GM12875 (cell line): ENCODE data around the gene EBI3.
"Not testable (repeated sequence)": the region's sequence is repeated elsewhere in the genome, so short reads cannot be mapped to it uniquely, and the experiment has no call there.

Source experiments
- H3K4me3 ChIP-seq: one replicate; pipeline ENCODE4 v1.5.1; 2011; ENCODE audit warnings: low read depth, low read length, control low read depth
- CTCF ChIP-seq: IDR thresholded peaks from 2 replicates; pipeline ENCODE4 v1.5.1; 2011; ENCODE audit warnings: low read depth, mild to moderate bottlenecking, control low read depth, inconsistent platforms, low read length, moderate library complexity, borderline replicate concordance; ENCODE audit not compliant: insufficient read depth

The EBI3 gene

GRCh38 chr19:4278419-4279266, 49.3 kb downstream of the EBI3 start, which contains the start of gene SHD:
Gene SHD (plus strand): TSS chr19:4279266. CDS start chr19:4280064, 798 bp downstream.
- H3K4me3 ChIP-seq: no peak within 1 kb of the TSS

DNA sequence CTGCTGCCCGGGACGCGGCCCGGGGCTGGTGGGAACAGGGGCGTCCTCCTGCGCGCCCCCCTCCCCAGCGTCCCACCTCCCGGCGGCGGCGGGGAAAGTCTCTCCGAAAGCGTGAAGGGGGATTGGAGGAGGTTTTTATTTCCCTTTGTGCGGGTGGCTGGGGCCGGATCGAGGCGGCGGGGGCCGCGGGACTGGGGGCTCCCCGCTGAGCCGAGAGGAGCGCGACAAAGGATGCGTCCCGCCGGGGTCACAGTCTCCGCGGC, 49.9 kb downstream of the EBI3 start:
- no peak for TF ChIP-seq CTCF
- no peak overlapping the region for H3K4me3 ChIP-seq

More at GRCh38 chr19:4278419-4279266, 49.3 kb downstream of the EBI3 start, which contains the start of gene SHD:
- no peak for TF ChIP-seq CTCF

DNA sequence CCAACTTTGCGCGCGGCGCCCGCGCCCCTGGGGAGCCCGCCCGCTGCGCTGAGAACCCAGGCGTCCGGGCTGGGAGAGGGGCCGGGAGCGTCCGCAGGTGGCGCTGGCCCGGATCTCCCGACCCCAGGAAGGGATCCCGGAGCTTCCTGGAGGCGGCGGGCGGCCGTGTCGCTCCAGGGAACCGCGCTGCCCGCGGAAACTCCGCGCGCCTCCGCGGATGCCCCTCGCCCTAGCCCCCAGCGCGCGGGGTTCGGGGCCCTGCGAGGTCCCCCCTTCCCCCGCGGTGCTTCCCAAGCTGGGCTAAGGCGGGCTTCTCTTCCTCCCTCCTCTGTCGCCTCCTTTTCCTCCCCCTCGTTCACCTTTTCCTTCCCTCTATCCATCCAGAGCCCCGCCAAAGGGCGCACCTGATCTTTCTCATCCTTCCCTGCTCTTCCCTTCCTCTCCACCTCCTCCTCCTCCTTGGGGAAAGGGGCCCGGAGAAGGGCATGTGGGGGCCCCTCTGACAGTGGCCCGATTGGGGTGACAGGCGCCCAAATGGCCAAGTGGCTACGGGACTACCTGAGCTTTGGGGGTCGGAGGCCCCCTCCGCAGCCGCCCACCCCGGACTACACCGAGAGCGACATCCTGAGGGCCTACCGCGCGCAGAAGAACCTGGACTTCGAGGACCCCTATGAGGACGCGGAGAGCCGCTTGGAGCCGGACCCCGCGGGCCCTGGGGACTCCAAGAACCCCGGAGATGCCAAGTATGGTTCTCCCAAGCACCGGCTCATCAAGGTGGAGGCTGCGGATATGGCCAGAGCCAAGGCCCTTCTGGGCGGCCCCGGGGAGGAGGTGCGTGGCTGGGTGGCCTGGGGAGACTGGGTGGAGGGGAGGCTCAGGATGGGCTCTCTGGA, 50.5 kb downstream of the EBI3 start:
- no peak overlapping the region for H3K4me3 ChIP-seq
- TF ChIP-seq CTCF: no peak

GRCh38 chr19:4284176-4284958, 55.0 kb downstream of the EBI3 start:
- H3K4me3 ChIP-seq: no peak overlapping the region
- no peak for TF ChIP-seq CTCF

- TF ChIP-seq CTCF: no peak
- H3K4me3 ChIP-seq: no peak overlapping the region
Observed at GRCh38 chr19:4284974-4285373, 55.7 kb downstream of the EBI3 start.

- H3K4me3 ChIP-seq: not testable (repeated sequence)
Observed at GRCh38 chr19:4286141-4286540, 56.8 kb downstream of the EBI3 start.
